GM12801 (cell line): ENCODE results near the gene MED12L.

Experiments used
- TF ChIP-seq, protein P1 (sequence below): IDR thresholded peaks from one replicate; pipeline ENCODE4 v1.5.1; 2011; ENCODE audit warnings: control low read depth; ENCODE audit not compliant: insufficient read length; ENCODE audit errors: extremely low read depth

Gene MED12L

DNA sequence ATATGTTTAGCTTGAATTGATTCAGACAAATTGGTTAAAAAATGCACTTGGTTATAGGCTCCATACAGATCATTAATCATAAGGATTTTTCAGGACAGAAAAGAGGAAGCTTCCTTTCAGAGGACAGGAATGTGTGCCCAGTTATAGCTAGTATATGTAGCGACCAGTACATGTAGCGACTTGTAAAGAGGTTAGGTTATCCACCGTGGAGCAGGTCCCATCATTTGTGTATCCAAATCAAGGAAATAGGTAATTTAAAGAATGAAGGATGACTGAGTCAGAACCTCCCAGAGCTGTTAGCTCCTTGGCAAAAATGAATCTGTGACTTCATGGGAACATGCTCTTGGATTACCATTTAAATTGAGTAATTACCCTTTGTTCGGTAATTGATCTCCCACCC, 314.9 kb downstream of the MED12L start:
- TF ChIP-seq, protein P1, sequence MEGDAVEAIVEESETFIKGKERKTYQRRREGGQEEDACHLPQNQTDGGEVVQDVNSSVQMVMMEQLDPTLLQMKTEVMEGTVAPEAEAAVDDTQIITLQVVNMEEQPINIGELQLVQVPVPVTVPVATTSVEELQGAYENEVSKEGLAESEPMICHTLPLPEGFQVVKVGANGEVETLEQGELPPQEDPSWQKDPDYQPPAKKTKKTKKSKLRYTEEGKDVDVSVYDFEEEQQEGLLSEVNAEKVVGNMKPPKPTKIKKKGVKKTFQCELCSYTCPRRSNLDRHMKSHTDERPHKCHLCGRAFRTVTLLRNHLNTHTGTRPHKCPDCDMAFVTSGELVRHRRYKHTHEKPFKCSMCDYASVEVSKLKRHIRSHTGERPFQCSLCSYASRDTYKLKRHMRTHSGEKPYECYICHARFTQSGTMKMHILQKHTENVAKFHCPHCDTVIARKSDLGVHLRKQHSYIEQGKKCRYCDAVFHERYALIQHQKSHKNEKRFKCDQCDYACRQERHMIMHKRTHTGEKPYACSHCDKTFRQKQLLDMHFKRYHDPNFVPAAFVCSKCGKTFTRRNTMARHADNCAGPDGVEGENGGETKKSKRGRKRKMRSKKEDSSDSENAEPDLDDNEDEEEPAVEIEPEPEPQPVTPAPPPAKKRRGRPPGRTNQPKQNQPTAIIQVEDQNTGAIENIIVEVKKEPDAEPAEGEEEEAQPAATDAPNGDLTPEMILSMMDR = no peak

DNA sequence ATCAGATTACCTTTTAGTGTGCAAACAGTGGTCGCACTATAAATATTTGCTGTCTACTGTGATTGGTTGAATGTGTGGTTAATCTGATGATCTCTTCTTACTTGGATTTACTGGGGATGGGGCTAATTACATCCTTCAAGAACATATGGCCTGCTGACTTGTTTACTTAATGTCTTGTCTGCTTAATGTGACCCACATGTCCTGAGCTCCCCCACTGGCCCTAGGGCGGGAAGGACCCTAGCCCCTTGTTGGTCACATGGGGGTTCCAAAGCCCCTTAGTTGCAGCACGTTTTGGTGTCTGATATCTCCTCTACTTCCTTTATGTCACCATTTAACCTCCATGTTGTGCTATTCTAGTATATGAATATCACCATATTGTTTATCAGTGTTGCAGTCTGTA, 316.9 kb downstream of the MED12L start:
- TF ChIP-seq, protein P1 = no peak

DNA sequence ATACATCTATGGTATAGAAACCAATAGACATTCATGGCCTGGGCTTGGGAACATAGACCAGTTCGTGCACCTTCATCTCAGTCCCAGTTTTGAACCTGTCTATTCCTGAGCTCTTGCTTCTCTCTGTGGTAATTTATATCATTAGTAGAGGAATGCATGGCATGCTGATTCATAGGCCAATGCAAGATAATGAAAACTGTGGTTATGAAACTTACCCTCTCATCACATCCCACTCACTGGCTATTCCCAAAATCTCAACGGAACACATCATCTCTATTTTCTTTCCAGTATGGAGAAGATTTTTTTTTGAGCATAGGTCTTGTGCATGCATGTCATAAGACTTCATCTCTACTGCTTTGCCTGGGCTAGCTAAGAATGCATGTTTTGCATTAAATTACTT, 317.8 kb downstream of the MED12L start:
- TF ChIP-seq, protein P1 = no peak

DNA sequence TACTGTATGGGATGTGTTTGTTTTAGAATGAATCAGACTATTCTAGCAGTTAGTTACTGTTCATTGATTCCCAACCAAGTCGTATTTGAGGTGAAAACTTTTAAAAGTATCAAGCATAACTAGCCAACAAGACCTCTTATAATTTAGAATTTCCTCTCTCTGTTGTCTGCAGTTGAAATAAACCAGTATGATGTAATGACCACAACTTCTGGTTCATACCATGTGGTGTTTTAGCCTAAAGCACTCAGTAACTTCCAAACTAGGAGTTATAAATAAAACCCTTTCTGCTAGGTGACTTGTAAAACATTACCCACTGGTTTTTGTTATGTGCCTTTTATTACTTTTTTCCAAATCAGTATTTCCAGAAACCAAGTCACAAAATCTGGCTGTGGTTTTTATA, 318.9 kb downstream of the MED12L start:
- TF ChIP-seq, protein P1 = no peak

DNA sequence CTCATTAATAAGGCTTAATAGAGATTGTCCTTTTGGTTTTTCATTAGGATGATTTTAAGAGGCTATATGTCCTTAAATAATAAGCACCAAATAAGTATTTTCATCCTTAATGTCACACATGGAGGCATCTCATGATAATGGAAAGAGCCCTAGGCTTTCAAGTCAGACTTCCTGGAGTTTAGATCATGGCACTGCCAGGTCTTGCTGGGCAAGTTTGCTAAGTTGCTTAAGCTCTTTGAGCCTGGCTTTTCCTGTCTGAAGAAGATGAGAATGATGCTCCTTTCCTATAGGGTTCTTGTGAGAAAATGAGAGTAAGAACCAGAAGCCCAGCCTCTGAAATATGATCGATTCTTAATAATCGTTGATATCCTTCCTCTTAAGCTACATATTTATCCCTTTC, 322.5 kb downstream of the MED12L start:
- TF ChIP-seq, protein P1 = no peak

DNA sequence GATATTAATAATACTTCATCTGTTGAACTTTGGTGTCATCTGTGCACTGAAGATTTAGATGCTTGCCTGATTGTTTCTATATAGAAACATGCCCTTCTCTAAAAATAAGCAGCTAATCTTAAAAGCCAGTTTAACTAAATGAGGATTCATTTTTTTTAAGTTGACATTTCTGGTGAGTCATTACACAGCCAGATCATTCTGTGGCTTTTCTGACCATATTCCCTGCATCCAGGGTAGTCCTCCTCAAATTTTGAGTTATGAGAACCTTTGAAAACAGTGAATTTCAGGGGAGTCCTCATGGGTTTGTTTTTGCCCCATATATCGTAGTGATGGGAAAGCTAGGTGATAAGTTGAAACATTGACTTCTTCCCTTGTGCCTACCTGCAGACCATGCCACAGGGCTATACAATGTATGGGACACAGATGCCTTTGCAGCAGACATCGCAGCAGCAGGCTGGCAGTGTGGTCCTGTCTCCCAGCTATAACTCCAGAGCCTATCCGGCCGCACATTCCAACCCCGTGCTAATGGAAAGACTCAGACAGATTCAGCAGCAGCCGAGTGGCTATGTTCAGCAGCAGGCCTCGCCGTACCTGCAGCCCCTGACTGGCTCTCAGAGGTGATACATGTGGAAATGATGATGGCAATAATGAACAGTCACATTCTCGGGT, 325.6 kb downstream of the MED12L start:
- TF ChIP-seq, protein P1 = no peak

DNA sequence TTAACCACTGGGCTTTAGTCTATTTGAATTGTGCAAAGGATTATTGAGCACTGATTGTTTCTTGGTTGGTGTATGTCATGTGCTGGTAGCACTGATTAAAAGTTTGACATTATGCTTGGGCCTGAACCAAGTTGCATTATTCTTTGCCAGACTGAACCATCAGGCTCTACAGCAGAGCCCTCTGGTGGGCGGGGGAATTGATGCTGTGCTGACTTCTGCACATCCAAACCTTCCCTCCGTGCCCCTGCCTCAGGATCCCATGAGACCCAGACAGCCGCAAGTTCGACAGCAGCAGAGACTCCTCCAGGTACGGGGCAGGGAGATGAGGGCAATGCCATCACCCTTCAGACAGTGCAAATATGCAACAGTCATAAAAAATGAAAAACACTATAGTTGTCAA, 327.5 kb downstream of the MED12L start:
- TF ChIP-seq, protein P1 = no peak

DNA sequence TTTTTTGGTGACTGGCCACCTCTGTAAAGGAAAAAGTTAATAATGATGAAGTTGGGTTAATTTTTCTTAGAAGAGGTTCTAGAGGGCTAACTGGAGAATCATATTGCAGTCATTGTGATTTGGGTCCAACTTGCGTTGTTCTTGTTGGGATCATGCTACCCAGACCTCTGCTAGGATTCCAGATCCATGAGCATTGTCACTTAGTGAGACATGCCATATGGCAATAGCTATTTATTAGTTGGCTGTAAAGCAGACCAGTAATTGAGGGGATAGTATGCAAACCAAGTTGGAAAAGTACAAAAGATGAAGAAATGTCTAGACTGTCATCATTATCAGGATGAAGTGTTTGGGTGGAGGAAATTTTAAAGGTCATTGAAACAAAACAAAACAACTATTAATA, 329.8 kb downstream of the MED12L start:
- TF ChIP-seq, protein P1 = no peak
